SK-N-MC (cell line): ENCODE data around the gene PACSIN3.

Experiments
- EZH2 ChIP-seq: fragments of 200-600 bp; sonication (generic); IDR thresholded peaks from one replicate; pipeline ENCODE4 v1.6.1; 2017; ENCODE audit warnings: antibody characterized with exemption
- POLR2AphosphoS5 ChIP-seq: IDR thresholded peaks from 2 replicates; pipeline ENCODE4 v1.6.1; 2012; ENCODE audit warnings: mild to moderate bottlenecking, low read depth, low read length, borderline replicate concordance

DNA sequence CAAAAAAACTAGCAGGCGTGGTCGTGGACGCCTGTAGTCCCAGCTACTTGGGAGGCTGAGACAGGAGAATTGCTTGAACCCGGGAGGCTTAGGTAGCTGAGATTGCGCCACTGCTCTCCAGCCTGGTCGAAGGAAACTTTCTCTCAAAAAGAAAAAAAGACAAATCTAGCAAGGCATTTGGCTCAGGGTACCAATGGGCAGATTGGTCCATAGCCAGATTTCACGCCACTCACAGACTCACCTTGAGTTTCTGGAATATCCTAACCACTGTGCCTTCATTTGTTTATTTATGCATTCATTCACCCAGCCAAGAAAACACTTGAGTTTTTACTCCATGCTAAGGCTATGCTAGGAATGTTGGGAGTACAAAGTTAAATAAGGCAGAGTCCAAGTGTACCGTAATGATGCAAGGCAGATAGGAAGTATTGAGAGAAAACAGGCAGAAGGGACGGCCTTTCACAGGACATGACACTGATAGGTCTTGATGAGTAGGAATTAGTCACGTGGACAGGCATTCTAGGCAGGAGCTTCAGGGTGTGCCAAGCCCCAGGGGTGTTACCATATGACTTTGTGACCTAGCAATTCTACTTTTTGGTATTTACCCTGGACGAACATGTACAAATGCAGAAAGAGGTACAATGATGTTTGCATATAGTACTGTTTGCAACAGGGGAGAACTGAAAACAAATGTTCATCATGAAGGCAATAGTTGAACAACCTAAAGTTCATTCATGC, 3.0 kb upstream of the PACSIN3 start:
- TF ChIP-seq POLR2AphosphoS5 (no peak), EZH2 (no peak)
